ENCODE measurements around the gene SDR39U1.

GRCh38 chr14:24398653-24399446 is 43.7 kb downstream of the SDR39U1 start, which contains the start of gene NYNRIN:
- TF ChIP-seq EZH2phosphoT487 (IDR thresholded peaks at IDR 0.05; ENCODE audit: borderline replicate concordance, low read length) (no peak), EZH2 (IDR thresholded peaks at IDR 0.05; ENCODE audit: low read length, unreplicated experiment) (no peak)

Measured in PC-3 (cell line).